HEK293 (cell line): Measurements from ENCODE around the gene MECP2.
A peak's percentile ranks its signal among the peaks of the same experiment; 100 is the strongest.

ENCODE experiments used
- CTCF ChIA-PET: fragments of 350-600 bp; formaldehyde crosslinking; extraction: SDS; loops from one replicate; lab custom pipeline; 2021; ENCODE audit warnings: antibody characterized with exemption; lab: Yijun Ruan, JAX
- POLR2A ChIA-PET: fragments of 300-600 bp; formaldehyde crosslinking; extraction: SDS; loops from one replicate; lab custom pipeline; 2020; ENCODE audit warnings: antibody characterized with exemption, inconsistent platforms; lab: Yijun Ruan, JAX
- H3K27ac ChIP-seq: fragments of 200-500 bp; sonication (Bioruptor generic); 2 replicates; pipeline ENCODE4 v1.5.1; 2014; ENCODE audit warnings: low read depth, low read length, control low read depth, inconsistent platforms; ENCODE audit errors: extremely low read depth
- H3K36me3 ChIP-seq, 2 experiments: fragments of 200-500 bp in 1 of 2; sonication (Bioruptor generic) in 1 of 2; 1 replicate in 1 of 2; 2 replicates in 1 of 2; pipeline ENCODE4 v1.5.1; 2014 to 2017; ENCODE audit warnings: inconsistent platforms in 2 of 2, low read length in 2 of 2; ENCODE audit not compliant: control insufficient read depth in 2 of 2, insufficient read depth in 1 of 2
- H3K4me1 ChIP-seq: fragments of 200-500 bp; sonication (Bioruptor generic); 2 replicates; pipeline ENCODE4 v1.5.1; 2014; ENCODE audit warnings: mild to moderate bottlenecking, low read length, inconsistent platforms; ENCODE audit not compliant: control insufficient read depth, insufficient read depth
- H3K4me3 ChIP-seq: 2 replicates; pipeline ENCODE4 v1.5.1; 2011; ENCODE audit warnings: low read depth, mild to moderate bottlenecking, control low read depth, low read length, moderate library complexity
- H3K9me3 ChIP-seq: fragments of 200-500 bp; sonication (Bioruptor generic); 2 replicates; pipeline ENCODE4 v1.5.1; 2014; ENCODE audit warnings: low read depth, low read length, inconsistent platforms; ENCODE audit not compliant: control insufficient read depth, insufficient read depth
- GLIS1 ChIP-seq: fragments of 450-650 bp; formaldehyde crosslinking; IDR thresholded peaks from 2 replicates; pipeline ENCODE4 v1.5.1; 2016; ENCODE audit warnings: missing biosample characterization, missing genetic modification characterization
- KLF7 ChIP-seq: fragments of 450-650 bp; formaldehyde crosslinking; IDR thresholded peaks from 2 replicates; pipeline ENCODE4 v1.5.1; 2016; ENCODE audit warnings: missing biosample characterization, missing genetic modification characterization, borderline replicate concordance
- OSR2 ChIP-seq: fragments of 450-650 bp; formaldehyde crosslinking; IDR thresholded peaks from 2 replicates; pipeline ENCODE4 v1.5.1; 2016; ENCODE audit warnings: missing biosample characterization, missing genetic modification characterization
- PRDM1 ChIP-seq: fragments of 450-650 bp; formaldehyde crosslinking; IDR thresholded peaks from 2 replicates; pipeline ENCODE4; 2016; ENCODE audit warnings: missing biosample characterization, missing genetic modification characterization
- SP3 ChIP-seq: fragments of 450-650 bp; formaldehyde crosslinking; IDR thresholded peaks from 2 replicates; pipeline ENCODE4 v1.5.1; 2016; ENCODE audit warnings: missing biosample characterization, missing genetic modification characterization
- ZIC2 ChIP-seq: fragments of 450-650 bp; formaldehyde crosslinking; IDR thresholded peaks from 2 replicates; pipeline ENCODE4 v1.5.1; 2016; ENCODE audit warnings: missing biosample characterization, missing genetic modification characterization
- ZNF121 ChIP-seq: fragments of 450-650 bp; formaldehyde crosslinking; IDR thresholded peaks from 2 replicates; pipeline ENCODE4 v1.5.1; 2016; ENCODE audit warnings: missing biosample characterization, missing genetic modification characterization
- ZNF155 ChIP-seq: fragments of 450-650 bp; formaldehyde crosslinking; IDR thresholded peaks from 2 replicates; pipeline ENCODE4 v1.5.1; 2016; ENCODE audit warnings: missing biosample characterization, missing genetic modification characterization
- ZNF184 ChIP-seq: fragments of 450-650 bp; IDR thresholded peaks from 2 replicates; pipeline ENCODE4 v1.5.1; 2018; ENCODE audit warnings: missing biosample characterization, mild to moderate bottlenecking, missing genetic modification characterization
- ZNF239 ChIP-seq: fragments of 450-650 bp; formaldehyde crosslinking; IDR thresholded peaks from 2 replicates; pipeline ENCODE4 v1.5.1; 2016; ENCODE audit warnings: missing biosample characterization, missing genetic modification characterization
- ZNF266 ChIP-seq: fragments of 450-650 bp; formaldehyde crosslinking; IDR thresholded peaks from 2 replicates; pipeline ENCODE4 v1.5.1; 2016; ENCODE audit warnings: missing biosample characterization, missing genetic modification characterization, low read depth
- ZNF335 ChIP-seq: fragments of 450-650 bp; formaldehyde crosslinking; conservative IDR thresholded peaks from 2 replicates; pipeline ENCODE4 v1.5.1; 2016; ENCODE audit warnings: missing biosample characterization, missing genetic modification characterization
- ZNF404 ChIP-seq: fragments of 450-650 bp; formaldehyde crosslinking; IDR thresholded peaks from 2 replicates; pipeline ENCODE4 v1.5.1; 2017; ENCODE audit warnings: missing biosample characterization, missing genetic modification characterization
- ZNF548 ChIP-seq: fragments of 450-650 bp; formaldehyde crosslinking; IDR thresholded peaks from 2 replicates; pipeline ENCODE4 v1.5.1; 2016; ENCODE audit warnings: missing biosample characterization, missing genetic modification characterization
- ZNF580 ChIP-seq: fragments of 450-650 bp; formaldehyde crosslinking; IDR thresholded peaks from 2 replicates; pipeline ENCODE4 v1.5.1; 2016; ENCODE audit warnings: missing biosample characterization, missing genetic modification characterization
- ZNF664 ChIP-seq: fragments of 450-650 bp; formaldehyde crosslinking; IDR thresholded peaks from 2 replicates; pipeline ENCODE4 v1.5.1; 2016; ENCODE audit warnings: missing biosample characterization, missing genetic modification characterization
- ZNF670 ChIP-seq: fragments of 450-650 bp; formaldehyde crosslinking; IDR thresholded peaks from 2 replicates; pipeline ENCODE4 v1.5.1; 2016; ENCODE audit warnings: missing biosample characterization, missing genetic modification characterization, low read depth
- ZNF777 ChIP-seq: fragments of 450-650 bp; formaldehyde crosslinking; IDR thresholded peaks from 2 replicates; pipeline ENCODE4 v1.5.1; 2017; ENCODE audit warnings: missing biosample characterization, missing genetic modification characterization, borderline replicate concordance
- ZNF785 ChIP-seq: fragments of 450-650 bp; formaldehyde crosslinking; IDR thresholded peaks from 2 replicates; pipeline ENCODE4 v1.5.1; 2016; ENCODE audit warnings: missing biosample characterization, missing genetic modification characterization
- ZSCAN4 ChIP-seq: fragments of 450-650 bp; formaldehyde crosslinking; IDR thresholded peaks from 2 replicates; pipeline ENCODE4 v1.5.1; 2017; ENCODE audit warnings: missing biosample characterization, missing genetic modification characterization
- TF ChIP-seq, protein P1 (sequence below): fragments of 450-650 bp; formaldehyde crosslinking; IDR thresholded peaks from 2 replicates; pipeline ENCODE4 v1.5.1; 2017; ENCODE audit warnings: missing biosample characterization, mild to moderate bottlenecking, missing genetic modification characterization, moderate library complexity
- TF ChIP-seq, protein P2 (sequence below): fragments of 450-650 bp; formaldehyde crosslinking; IDR thresholded peaks from 2 replicates; pipeline ENCODE4 v1.5.1; 2016; ENCODE audit warnings: missing biosample characterization, missing genetic modification characterization
- TF ChIP-seq, protein P3 (sequence below): fragments of 450-650 bp; formaldehyde crosslinking; IDR thresholded peaks from 2 replicates; pipeline ENCODE4 v1.5.1; 2016; ENCODE audit warnings: missing biosample characterization, missing genetic modification characterization
- TF ChIP-seq, protein P4 (sequence below): fragments of 450-650 bp; formaldehyde crosslinking; IDR thresholded peaks from 2 replicates; pipeline ENCODE4 v1.5.1; 2016; ENCODE audit warnings: missing biosample characterization, missing genetic modification characterization, borderline replicate concordance

The MECP2 gene

GRCh38 chrX:154115071-154115470 is 17.6 kb upstream of the MECP2 start (continued):
- TF ChIP-seq, protein P1, sequence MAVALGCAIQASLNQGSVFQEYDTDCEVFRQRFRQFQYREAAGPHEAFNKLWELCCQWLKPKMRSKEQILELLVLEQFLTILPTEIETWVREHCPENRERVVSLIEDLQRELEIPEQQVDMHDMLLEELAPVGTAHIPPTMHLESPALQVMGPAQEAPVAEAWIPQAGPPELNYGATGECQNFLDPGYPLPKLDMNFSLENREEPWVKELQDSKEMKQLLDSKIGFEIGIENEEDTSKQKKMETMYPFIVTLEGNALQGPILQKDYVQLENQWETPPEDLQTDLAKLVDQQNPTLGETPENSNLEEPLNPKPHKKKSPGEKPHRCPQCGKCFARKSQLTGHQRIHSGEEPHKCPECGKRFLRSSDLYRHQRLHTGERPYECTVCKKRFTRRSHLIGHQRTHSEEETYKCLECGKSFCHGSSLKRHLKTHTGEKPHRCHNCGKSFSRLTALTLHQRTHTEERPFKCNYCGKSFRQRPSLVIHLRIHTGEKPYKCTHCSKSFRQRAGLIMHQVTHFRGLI, result no peak
- TF ChIP-seq, protein P2, sequence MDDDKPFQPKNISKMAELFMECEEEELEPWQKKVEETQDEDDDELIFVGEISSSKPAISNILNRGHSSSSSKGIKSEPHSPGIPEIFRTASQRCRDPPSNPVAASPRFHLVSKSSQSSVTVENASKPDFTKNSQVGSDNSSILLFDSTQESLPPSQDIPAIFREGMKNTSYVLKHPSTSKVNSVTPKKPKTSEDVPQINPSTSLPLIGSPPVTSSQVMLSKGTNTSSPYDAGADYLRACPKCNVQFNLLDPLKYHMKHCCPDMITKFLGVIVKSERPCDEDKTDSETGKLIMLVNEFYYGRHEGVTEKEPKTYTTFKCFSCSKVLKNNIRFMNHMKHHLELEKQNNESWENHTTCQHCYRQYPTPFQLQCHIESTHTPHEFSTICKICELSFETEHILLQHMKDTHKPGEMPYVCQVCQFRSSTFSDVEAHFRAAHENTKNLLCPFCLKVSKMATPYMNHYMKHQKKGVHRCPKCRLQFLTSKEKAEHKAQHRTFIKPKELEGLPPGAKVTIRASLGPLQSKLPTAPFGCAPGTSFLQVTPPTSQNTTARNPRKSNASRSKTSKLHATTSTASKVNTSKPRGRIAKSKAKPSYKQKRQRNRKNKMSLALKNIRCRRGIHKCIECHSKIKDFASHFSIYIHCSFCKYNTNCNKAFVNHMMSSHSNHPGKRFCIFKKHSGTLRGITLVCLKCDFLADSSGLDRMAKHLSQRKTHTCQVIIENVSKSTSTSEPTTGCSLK (tag by site-specific recombination), result no peak
- TF ChIP-seq ZNF777 (tag by site-specific recombination), result no peak
- no peak for TF ChIP-seq ZNF239 (tag by site-specific recombination)
- TF ChIP-seq ZNF580 (tag by site-specific recombination), result no peak
- no peak for TF ChIP-seq ZNF184
- no peak for TF ChIP-seq ZNF404 (tag by site-specific recombination)
- TF ChIP-seq, all 188 proteins: peak for 0

GRCh38 chrX:154114652-154115051 is 17.1 kb upstream of the MECP2 start:
- TF ChIP-seq KLF7 (no peak), ZNF670 (tag by site-specific recombination) (no peak), ZIC2 (no peak)
- Histone ChIP-seq H3K4me3 (no peak overlapping the region), H3K9me3 (no peaks in the 10 kb centered on the region; the same call in 1 of the 2 replicates), H3K36me3 (no peaks in the 10 kb centered on the region), H3K27ac (no peak overlapping the region), H3K4me1 (no peaks in the 10 kb centered on the region)
- ChIA-PET CTCF (no interaction called here), POLR2A (no interaction called here)

DNA sequence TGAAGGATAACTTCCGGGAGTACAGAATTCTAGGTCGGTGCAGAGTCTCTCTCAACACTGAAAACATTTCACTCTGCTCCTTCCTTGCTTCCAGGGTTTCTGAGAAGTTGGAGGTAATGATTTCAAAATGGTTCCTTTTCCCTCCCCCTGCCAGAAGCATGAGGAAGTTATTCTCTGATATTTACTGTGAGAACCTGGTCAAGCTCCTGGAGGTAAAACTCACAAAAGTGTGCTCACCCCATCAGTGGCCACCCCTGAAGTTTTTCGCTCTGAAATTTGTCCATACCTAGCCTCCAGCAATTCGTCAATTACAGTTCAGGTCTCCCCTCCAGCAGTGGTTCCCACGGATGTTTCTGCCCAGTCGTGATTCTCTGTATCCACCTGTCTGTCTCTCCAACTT is 16.2 kb upstream of the MECP2 start:
- no peaks in the 10 kb centered on the region; the same call in 1 of the 2 replicates for H3K9me3 ChIP-seq
- no peaks in the 10 kb centered on the region for H3K36me3 ChIP-seq

DNA sequence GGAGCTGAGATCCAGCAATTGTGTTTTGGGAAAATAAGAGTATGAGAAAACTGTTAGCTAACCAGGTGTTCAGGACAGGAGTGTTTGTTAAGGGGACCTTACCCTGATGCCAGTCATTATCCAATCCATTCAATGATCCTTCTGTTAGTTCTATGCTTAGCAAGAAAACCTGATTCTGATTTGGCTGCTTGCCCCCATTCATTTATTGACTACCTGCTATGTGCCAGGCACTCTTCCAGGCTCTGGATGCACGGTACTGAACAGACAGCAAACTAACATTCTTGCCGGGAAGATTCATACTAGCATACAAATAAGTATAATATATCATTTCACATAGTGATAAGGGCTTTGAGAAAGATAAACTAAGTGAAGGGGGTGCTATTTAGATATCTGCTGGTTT is 1.0 kb upstream of the MECP2 start:
- CTCF ChIA-PET, result no interaction called here
- POLR2A ChIA-PET, result no interaction called here
- Histone ChIP-seq H3K27ac (0 out of 2 replicates have a peak overlapping the region, but pooled peaks have one; percentile 27), H3K36me3 (no peaks in the 10 kb centered on the region), H3K4me3 (no peak overlapping the region), H3K4me1 (peaks cover 8% of the 10 kb centered on the region), H3K9me3 (no peaks in the 10 kb centered on the region)
- TF ChIP-seq ZNF121 (tag by site-specific recombination) (no peak), ZNF548 (no peak), KLF7 (no peak), ZNF335 (no peak), ZSCAN4 (no peak), SP3 (tag by site-specific recombination) (no peak), ZNF785 (no peak), ZNF155 (tag by site-specific recombination) (no peak), ZNF266 (tag by site-specific recombination) (no peak), PRDM1 (tag by site-specific recombination) (no peak), OSR2 (tag by site-specific recombination) (no peak)
- TF ChIP-seq, protein P3, sequence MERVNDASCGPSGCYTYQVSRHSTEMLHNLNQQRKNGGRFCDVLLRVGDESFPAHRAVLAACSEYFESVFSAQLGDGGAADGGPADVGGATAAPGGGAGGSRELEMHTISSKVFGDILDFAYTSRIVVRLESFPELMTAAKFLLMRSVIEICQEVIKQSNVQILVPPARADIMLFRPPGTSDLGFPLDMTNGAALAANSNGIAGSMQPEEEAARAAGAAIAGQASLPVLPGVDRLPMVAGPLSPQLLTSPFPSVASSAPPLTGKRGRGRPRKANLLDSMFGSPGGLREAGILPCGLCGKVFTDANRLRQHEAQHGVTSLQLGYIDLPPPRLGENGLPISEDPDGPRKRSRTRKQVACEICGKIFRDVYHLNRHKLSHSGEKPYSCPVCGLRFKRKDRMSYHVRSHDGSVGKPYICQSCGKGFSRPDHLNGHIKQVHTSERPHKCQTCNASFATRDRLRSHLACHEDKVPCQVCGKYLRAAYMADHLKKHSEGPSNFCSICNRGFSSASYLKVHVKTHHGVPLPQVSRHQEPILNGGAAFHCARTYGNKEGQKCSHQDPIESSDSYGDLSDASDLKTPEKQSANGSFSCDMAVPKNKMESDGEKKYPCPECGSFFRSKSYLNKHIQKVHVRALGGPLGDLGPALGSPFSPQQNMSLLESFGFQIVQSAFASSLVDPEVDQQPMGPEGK (tag by site-specific recombination), result no peak
- TF ChIP-seq, protein P4, sequence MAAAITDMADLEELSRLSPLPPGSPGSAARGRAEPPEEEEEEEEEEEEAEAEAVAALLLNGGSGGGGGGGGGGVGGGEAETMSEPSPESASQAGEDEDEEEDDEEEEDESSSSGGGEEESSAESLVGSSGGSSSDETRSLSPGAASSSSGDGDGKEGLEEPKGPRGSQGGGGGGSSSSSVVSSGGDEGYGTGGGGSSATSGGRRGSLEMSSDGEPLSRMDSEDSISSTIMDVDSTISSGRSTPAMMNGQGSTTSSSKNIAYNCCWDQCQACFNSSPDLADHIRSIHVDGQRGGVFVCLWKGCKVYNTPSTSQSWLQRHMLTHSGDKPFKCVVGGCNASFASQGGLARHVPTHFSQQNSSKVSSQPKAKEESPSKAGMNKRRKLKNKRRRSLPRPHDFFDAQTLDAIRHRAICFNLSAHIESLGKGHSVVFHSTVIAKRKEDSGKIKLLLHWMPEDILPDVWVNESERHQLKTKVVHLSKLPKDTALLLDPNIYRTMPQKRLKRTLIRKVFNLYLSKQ (tag by site-specific recombination), result no peak

More for the DNA sequence above, 16.2 kb upstream of the MECP2 start:
- ChIA-PET CTCF (interaction anchor here (0.7 kb wide), 1 partner anchor 197 kb away, joined by 3 read pairs; no protein-coding TSS in a partner anchor), POLR2A (no interaction called here)
- Histone ChIP-seq H3K4me3 (no peak overlapping the region), H3K4me1 (no peaks in the 10 kb centered on the region), H3K27ac (no peak overlapping the region)
- TF ChIP-seq GLIS1 (tag by site-specific recombination) (peak; percentile 40; the same call in 1 of the 2 replicates), ZNF664 (tag by site-specific recombination) (no peak)
